GM12891 (cell line): ENCODE results near the gene PAIP2.

ENCODE experiments used
- POLR2A ChIP-seq: IDR thresholded peaks from 2 replicates; pipeline ENCODE4 v1.6.1; 2011; ENCODE audit warnings: low read depth, low read length, control low read depth
- POU2F2 ChIP-seq: IDR thresholded peaks from 2 replicates; pipeline ENCODE4 v1.6.1; 2011; ENCODE audit warnings: low read depth, mild to moderate bottlenecking, control low read depth, low read length, moderate library complexity

- TF ChIP-seq POU2F2 (no peak), POLR2A (no peak)
These were observed 44.4 kb downstream of the PAIP2 start for GRCh38 chr5:139386050-139386438.
